ENCODE measurements around the gene MOB1A. TPM values are rescaled to one million over a fixed set of nuclear protein-coding genes. Genes with fewer than 3 reads are reported as not detected.
"Not testable (repeated sequence)": the region's sequence is repeated elsewhere in the genome, so short reads cannot be mapped to it uniquely, and the experiment has no call there.

MOB1A gene
- total RNA-seq, 1 donor from 2014 or later = 96.4 TPM

GRCh38 chr2:74130211-74130995 lies 48.3 kb downstream of the MOB1A start:
- Mint-ChIP-seq H3K27ac (no peak overlapping the region), H3K27me3 (ENCODE audit: low read depth) (no peaks in the 10 kb centered on the region), H3K4me1 (no peaks in the 10 kb centered on the region), H3K9me3 (no peaks in the 10 kb centered on the region), H3K36me3 (peaks cover 16% of the 10 kb centered on the region), H3K4me3 (no peak overlapping the region)
- no peak for DNase-seq (ENCODE audit: low spot score in 2 of 2, unreplicated experiment in 2 of 2)
- TF ChIP-seq CTCF (IDR thresholded peaks at IDR 0.05; ENCODE audit: unreplicated experiment) = no peak

GRCh38 chr2:74128206-74128605 lies 50.5 kb downstream of the MOB1A start:
- no peak for DNase-seq (ENCODE audit: low spot score in 2 of 2, unreplicated experiment in 2 of 2)
- no peak overlapping the region for H3K27ac Mint-ChIP-seq
- H3K4me1 Mint-ChIP-seq = no peaks in the 10 kb centered on the region
- H3K27me3 Mint-ChIP-seq (ENCODE audit: low read depth) = no peaks in the 10 kb centered on the region
- H3K36me3 Mint-ChIP-seq = peaks cover 3% of the 10 kb centered on the region
- no peak for TF ChIP-seq CTCF (IDR thresholded peaks at IDR 0.05; ENCODE audit: unreplicated experiment)
- no peaks in the 10 kb centered on the region for H3K9me3 Mint-ChIP-seq
- no peak overlapping the region for H3K4me3 Mint-ChIP-seq

GRCh38 chr2:74123955-74124354 lies 54.7 kb downstream of the MOB1A start:
- not testable (repeated sequence) for DNase-seq (ENCODE audit: low spot score in 2 of 2, unreplicated experiment in 2 of 2); H3K36me3 Mint-ChIP-seq; H3K9me3 Mint-ChIP-seq; H3K4me3 Mint-ChIP-seq; H3K27ac Mint-ChIP-seq; H3K27me3 Mint-ChIP-seq (ENCODE audit: low read depth); H3K4me1 Mint-ChIP-seq

GRCh38 chr2:74121846-74122245 lies 56.8 kb downstream of the MOB1A start:
- H3K36me3 Mint-ChIP-seq; H3K4me1 Mint-ChIP-seq; H3K27ac Mint-ChIP-seq; H3K9me3 Mint-ChIP-seq; DNase-seq (ENCODE audit: low spot score in 2 of 2, unreplicated experiment in 2 of 2); H3K27me3 Mint-ChIP-seq (ENCODE audit: low read depth); H3K4me3 Mint-ChIP-seq: not testable (repeated sequence)

DNA sequence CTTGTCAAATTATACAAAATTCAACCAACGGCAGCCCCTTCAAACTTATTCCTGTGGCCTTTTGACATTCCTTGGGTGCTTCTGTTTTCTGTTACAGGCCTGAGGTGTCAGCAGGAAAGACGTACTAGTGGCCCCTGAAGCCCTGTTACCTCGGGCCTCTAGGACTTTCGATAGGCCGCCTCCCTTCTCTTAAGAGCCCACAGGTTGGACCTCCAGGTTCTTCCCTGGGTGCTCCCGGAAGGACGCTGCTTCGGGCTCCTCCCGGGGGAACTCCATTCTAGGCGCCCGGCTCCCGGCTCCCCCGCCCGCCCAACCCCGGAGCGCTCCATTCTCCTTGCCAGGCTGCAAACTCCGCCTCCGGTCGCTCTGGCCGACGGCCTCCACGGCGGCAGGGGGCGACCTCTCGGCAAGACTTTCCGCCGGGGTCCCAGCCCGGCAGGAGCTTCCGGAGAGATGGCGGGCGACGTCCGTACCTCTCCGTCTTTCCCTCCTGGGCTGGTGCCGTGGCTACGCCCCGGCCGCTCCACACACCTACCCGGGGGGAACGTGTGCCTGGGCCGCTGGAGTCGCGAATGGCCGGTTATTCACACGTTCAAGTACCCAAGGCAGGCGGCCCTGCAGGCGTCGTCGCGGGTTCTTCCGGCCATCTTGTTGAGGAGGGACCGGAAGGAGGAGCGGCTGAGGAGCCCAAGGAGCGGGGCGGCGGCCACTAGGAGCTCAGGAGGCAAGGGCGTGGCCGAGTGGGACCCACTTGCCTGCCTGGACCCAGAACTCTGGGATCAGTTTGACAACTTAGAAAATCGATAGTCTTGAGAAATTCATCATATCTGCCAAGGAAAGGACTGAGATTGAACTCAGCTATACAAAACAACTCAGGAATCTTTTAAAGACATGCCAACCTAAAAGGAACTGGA lies 58.5 kb downstream of the MOB1A start:
- Mint-ChIP-seq H3K36me3 (peaks cover 2% of the 10 kb centered on the region), H3K27ac (no peak overlapping the region), H3K4me3 (no peak overlapping the region), H3K4me1 (no peaks in the 10 kb centered on the region), H3K9me3 (peaks cover 5% of the 10 kb centered on the region), H3K27me3 (ENCODE audit: low read depth) (no peaks in the 10 kb centered on the region)
- TF ChIP-seq CTCF (IDR thresholded peaks at IDR 0.05; ENCODE audit: unreplicated experiment) = no peak
- DNase-seq (ENCODE audit: low spot score in 2 of 2, unreplicated experiment in 2 of 2) = no peak

DNA sequence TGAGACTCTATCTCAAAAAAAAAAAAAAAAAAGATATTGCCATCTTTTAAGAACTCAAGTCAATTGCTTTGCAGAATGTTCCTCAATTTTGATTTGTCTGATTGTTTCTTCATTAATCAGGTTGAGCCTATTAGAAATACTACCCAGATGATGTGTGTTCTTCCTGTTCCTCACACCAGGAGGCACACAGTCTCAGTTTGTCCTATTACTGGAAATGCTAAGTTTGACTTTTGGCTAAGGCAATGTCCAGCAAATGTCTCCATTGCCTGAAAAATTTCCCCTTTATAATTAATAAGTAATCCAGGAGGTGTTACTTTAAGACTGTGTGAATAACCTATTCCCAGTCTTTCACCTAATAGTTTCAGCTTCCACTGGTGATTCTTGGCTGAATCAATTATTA lies 59.3 kb downstream of the MOB1A start:
- Mint-ChIP-seq H3K4me3 (no peak overlapping the region), H3K27me3 (ENCODE audit: low read depth) (no peaks in the 10 kb centered on the region), H3K36me3 (peaks cover 2% of the 10 kb centered on the region), H3K27ac (no peak overlapping the region), H3K4me1 (no peaks in the 10 kb centered on the region), H3K9me3 (peaks cover 5% of the 10 kb centered on the region)
- DNase-seq (ENCODE audit: low spot score in 2 of 2, unreplicated experiment in 2 of 2) = no peak
- no peak for TF ChIP-seq CTCF (IDR thresholded peaks at IDR 0.05; ENCODE audit: unreplicated experiment)
